Stimulated activated CD8-positive, alpha-beta memory T cell treated with anti-CD3 and anti-CD28 coated beads, Interleukin-7, amount 100 ng/mL, for 4 hours (primary cell): ENCODE results near the gene WDFY3.
A peak's percentile ranks its signal among the peaks of the same experiment; 100 is the strongest.

Experiments
- DNase-seq, 2 donors: peaks; one replicate each; pipeline ENCODE4 v3.0.0-alpha.2; 2020; ENCODE audit warnings: low read depth in 2 of 2

Gene WDFY3, protein sequence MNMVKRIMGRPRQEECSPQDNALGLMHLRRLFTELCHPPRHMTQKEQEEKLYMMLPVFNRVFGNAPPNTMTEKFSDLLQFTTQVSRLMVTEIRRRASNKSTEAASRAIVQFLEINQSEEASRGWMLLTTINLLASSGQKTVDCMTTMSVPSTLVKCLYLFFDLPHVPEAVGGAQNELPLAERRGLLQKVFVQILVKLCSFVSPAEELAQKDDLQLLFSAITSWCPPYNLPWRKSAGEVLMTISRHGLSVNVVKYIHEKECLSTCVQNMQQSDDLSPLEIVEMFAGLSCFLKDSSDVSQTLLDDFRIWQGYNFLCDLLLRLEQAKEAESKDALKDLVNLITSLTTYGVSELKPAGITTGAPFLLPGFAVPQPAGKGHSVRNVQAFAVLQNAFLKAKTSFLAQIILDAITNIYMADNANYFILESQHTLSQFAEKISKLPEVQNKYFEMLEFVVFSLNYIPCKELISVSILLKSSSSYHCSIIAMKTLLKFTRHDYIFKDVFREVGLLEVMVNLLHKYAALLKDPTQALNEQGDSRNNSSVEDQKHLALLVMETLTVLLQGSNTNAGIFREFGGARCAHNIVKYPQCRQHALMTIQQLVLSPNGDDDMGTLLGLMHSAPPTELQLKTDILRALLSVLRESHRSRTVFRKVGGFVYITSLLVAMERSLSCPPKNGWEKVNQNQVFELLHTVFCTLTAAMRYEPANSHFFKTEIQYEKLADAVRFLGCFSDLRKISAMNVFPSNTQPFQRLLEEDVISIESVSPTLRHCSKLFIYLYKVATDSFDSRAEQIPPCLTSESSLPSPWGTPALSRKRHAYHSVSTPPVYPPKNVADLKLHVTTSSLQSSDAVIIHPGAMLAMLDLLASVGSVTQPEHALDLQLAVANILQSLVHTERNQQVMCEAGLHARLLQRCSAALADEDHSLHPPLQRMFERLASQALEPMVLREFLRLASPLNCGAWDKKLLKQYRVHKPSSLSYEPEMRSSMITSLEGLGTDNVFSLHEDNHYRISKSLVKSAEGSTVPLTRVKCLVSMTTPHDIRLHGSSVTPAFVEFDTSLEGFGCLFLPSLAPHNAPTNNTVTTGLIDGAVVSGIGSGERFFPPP (N-terminal part only)

DNA sequence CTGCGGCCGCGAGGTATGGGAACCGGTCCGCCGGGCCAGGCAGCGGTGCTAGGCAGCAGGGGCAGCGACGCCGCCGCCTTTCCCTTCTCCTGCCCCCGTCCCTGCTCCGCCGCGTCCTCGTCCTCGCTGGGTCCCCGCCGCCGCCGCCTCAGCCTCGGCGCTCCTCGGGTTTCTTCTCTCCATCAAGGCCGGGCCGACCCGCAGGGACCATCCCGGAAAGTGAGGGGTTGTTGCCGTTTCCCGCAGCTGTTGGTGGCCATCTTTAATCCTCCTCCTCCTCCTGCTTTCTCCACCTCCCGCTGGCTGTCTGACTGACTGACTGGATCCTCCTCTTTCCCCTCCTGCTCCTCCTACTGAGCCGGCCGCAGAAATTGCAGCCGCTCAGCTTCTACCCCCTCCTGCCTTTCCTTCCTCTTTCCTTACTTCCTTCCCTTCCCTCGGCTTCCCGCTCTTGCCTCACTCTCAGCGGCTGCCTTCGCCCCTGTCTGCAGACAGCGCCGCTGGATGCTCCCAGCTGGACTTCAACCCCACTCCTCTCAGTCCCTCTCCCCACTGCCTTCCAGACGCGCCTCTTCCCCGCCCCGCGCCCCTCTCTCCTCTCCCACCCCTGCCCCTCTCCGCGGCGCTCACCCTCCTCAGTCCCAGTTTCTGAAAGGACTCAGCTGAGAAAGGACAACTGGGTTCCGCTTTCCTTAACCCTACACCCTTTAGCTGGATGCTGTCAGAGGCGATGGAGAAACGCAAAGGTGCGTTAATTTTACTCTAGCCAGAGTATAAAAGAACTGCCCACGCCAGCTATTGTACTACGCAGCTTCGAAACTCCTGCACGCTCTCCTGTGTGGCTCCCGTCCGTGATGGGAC, at the start of gene WDFY3:
Gene WDFY3 (minus strand): TSS at position 309 of the 861 bp plus-strand sequence. CDS start 106,099 bp downstream, outside the sequence.
- DNase-seq, result peak in 1 of 2 donors; percentile 2

- DNase-seq, result no peak
Observed at GRCh38 chr4:85005865-85006377, 39.4 kb upstream of the WDFY3 start.

DNA sequence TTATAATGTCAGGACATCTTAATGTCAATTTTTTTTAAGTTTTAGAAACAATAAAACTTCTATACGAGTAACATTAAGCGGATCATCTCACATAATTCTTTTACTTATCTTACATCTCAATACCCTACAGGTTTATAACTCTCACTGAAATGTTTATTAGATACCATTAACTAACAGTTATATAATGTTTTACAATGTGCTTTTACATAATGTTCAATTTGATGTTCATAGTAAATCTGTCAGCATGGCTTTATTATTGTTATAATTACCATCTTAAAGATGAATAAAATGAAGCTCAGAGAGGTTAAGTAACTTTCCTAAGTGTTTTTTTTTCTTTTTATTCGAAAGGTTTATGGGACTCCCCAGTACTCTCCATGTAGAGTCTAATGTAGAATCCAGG, 33.9 kb upstream of the WDFY3 start:
- DNase-seq, result no peak

- no peak for DNase-seq
Observed at GRCh38 chr4:84995386-84995785, 28.9 kb upstream of the WDFY3 start.

DNA sequence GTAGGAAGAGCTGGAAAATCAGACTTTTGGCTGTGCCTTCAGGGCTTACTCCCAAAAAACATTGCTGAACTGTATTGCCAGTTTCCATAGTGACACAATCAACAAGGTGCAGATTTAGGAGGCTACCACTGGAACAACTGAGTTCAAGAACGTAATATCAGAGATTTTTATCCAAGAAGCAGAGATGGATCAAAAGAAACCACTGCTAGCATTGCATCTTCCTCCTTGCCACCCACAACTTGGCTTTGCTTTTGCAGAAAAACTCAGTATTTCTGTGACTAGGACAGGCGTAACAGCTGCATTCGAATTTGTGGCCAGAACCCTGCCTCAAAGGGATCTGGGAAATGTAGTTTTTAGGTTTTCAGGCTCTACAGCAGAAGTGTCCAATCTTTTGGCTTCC, 27.8 kb upstream of the WDFY3 start:
- no peak for DNase-seq

- no peak for DNase-seq
Observed at GRCh38 chr4:84985952-84986351, 19.5 kb upstream of the WDFY3 start.

DNA sequence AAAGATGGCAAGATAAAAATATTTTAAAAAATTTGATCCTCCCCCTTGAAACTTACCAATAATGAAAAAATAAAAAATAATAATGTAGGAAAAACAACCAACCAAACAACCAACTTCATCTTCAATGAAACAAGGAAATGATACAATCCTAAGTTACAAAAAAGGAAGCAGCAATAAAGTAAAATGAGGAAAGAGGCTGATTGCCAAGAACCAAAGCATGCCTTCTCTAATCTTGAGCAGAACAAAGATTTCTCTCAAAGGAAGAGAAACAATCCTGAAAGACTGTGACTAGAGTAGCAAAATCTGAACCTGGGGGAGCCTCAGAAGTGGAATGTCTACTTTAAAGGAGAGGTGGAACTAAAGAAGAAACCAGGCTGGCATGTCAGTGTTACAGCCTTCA, 10.9 kb upstream of the WDFY3 start:
- no peak for DNase-seq

- no peak for DNase-seq
Observed at GRCh38 chr4:84973856-84974255, 7.4 kb upstream of the WDFY3 start.

DNA sequence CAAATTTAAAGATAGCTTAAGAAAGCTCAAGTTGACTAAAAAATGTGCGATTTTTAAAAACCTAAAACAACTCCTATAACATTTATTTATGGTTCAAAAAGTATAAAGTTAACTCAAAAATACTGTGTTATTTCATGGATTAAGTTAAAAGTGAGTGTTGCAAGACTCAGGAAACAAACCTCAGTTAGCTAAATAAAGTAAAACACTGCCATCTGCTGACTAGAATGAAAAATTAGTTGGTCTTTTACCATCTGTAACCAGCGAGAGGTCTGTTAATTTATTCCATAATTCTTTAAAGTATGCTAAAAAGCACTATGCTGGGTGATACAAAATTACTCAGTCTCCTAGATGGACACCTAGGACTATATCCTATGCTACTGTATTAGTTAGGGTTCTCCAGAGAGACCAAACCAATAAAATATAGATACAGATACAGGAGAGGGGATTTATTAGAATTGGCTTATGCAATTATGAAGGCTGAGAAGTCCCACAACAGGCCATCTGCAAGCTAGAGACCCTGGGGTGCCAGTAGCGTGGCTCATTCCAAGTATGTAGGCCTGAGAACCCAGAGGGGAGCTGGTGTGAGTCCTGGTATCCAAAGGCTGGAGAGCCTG, 4.9 kb upstream of the WDFY3 start:
- DNase-seq, result no peak

GRCh38 chr4:84968925-84969324, 2.4 kb upstream of the WDFY3 start:
- DNase-seq, result no peak

DNA sequence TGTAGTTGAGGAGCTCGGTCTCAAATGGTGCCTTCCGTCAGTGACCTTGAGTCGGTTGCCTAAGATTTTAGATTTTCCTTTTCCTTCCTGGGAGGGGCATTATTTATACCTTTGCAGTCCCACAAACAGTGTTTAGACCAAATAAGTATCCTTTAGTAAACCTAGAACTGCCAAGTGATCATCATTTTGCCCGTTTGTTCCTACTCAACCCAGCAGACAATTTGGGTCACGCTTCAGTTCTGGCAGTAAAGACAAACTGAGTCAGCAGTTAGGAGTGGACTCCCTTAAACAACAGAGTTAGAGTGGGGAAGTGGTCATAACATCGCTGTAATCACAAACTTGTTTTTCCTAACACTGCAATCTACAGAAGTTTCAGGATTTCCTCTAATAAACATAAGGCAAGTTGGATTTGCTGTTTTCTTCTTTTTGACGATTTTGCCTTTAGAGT, 777 bp upstream of the WDFY3 start:
- no peak for DNase-seq

- DNase-seq, result no peak
Observed at GRCh38 chr4:84965553-84966381, 723 bp downstream of the WDFY3 start.

DNA sequence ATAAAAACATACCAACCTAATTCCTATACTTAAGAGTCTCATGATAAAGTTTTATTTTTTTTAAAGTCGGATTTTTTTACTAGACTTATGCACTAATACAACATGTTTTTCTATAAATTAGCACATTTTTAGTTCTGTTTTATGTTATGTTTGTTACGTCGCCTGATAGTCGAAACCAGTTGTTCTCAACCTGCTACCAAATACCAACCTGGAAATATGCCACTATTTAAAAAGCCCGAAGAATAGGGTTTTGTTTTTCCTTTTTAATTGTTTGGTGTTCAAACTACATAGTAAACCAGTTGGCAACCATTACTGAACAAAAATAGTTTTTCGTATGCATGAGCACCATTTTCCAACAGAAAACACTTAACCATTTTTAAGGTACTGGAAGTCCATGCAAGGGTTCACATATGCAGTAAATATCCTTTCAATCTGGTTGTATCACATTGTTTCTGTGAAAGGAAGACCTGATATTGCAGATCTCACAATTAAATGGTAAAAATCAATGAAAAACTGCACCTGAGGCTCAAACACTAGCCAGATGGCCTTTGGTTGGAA, 1.4 kb downstream of the WDFY3 start:
- DNase-seq, result no peak

DNA sequence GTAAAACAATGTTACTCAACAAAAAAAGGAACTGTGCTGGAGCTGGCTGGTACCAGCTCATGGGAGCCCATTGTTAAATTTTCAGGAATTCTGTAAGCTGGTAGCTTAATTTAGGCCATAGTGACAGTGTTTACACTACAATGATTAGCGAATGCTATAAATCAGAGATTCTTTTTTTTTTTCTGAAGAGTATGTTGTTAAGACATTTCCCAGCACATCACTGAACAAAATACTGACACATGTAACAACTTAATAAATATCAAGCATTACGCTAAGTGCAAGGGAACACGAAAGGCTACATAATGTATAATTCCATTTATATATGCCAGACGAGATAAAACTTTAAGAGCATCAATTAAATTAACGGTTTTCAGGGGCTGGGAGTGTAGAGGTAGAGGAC, 4.4 kb downstream of the WDFY3 start:
- no peak for DNase-seq

GRCh38 chr4:84958434-84958833, 8.1 kb downstream of the WDFY3 start:
- DNase-seq, result no peak

GRCh38 chr4:84957514-84958420, 8.7 kb downstream of the WDFY3 start:
- no peak for DNase-seq

DNA sequence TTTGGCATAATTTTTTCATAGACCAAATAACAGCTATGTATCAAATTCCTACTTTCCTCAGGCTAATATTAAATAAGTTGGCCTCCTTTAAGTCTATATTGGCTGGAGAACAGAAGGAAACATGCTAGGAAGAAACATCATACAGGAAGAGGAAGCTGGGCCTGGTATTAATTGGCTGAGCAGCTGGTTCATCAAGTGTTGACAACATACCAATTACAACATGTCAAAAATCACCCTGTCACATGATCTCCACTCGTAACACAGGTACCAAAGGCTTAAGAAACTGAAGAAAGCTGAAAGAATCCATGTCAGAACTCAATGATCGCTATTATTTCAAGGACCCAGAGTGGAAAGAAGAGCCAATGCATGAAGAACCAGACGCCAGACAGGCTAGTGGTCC, 10.5 kb downstream of the WDFY3 start:
- DNase-seq, result no peak

- DNase-seq, result no peak
Observed at GRCh38 chr4:84954982-84955567, 11.4 kb downstream of the WDFY3 start.
